Muscle of back (tissue), 13 donors: ENCODE data around the gene CLASP2. TPM values are rescaled to one million over a fixed set of nuclear protein-coding genes. Genes with fewer than 3 reads are reported as not detected.
A peak's percentile ranks its signal among the peaks of the same experiment; 100 is the strongest.
"Not testable (repeated sequence)": the region's sequence is repeated elsewhere in the genome, so short reads cannot be mapped to it uniquely, and the experiment has no call there.

ENCODE experiments used
- DNase-seq, 3 donors: peaks; one replicate each; pipeline versions ENCODE4 v3.0.0 to v3.0.0-alpha.2; 2013
- long read RNA-seq, 9 donors: transcript quantifications; one replicate each; lab custom pipeline, GENCODE V29; 2026
- polyA plus RNA-seq, 10 donors: library from polyadenylated mRNA; unstranded; fragments of 120-200 nt; gene quantifications; one replicate each; pipeline ENCODE4 v1.2.1, GENCODE V29; 2013; ENCODE audit not compliant: insufficient read length in 10 of 10

Gene CLASP2
- polyA plus RNA-seq: 10 to 100 TPM; 33.9 to 60.8 (median 46.3) TPM
- long read RNA-seq, donor 1: 0 reads
- long read RNA-seq, donor 2: 0 reads
- long read RNA-seq, donor 3: 0 reads
- long read RNA-seq, donor 4, partial matches to known transcripts: 6 of 6 reads
- long read RNA-seq, donor 4, other reads (novel, unspliced or antisense): 0 of 6 reads
- long read RNA-seq, donor 5, partial matches to known transcripts: 0 of 1 reads
- long read RNA-seq, donor 5, other reads (novel, unspliced or antisense): 0 of 1 reads
- long read RNA-seq, donor 6, partial matches to known transcripts: 7 of 8 reads
- long read RNA-seq, donor 6, other reads (novel, unspliced or antisense): 0 of 8 reads
- long read RNA-seq, donor 7: 0 reads
- long read RNA-seq, donor 8, partial matches to known transcripts: 9 of 9 reads
- long read RNA-seq, donor 8, other reads (novel, unspliced or antisense): 0 of 9 reads
- long read RNA-seq, donor 9: 0 reads

DNA sequence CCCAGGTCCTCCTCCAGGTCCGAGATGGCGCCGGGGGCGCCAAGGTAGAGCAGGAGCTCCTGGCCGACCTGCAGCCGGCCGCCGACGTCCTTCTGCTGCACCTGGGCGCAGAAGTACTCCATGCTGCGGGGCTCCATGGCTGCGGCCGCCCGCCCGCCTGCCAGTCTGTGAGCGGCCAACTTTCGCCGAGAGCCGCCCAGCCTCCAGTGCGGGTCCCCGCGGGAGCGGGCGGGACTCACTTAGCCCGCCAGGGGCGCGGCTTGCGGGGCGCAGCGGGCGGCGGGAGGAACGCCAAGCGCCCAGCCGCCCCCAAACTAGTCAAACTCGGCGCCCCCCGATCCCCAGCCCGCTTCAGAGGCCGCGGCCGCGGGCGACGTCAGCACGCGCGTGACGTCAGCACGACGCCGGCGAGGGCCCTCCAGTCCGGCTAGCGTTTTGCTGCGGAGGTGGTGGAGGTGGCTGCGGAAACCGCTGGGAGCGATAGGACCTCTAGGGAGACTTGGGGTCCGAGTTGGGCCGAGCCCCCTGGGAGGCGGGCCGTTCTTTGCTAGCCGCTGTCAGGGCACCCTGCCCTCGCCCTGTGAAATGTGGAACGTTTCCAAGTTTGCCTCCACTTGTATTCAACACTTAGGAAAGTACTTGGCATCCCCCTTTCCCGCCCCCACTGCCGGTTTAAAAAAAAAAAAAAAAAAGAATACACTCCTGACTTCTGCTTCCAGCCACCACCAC lies at the start of gene CLASP2:
TSS of gene CLASP2 (minus strand) at position 389 of the 729 bp plus-strand sequence. CDS start at position 137, 252 bp downstream.
- peak; percentile 83 to 97 (median 94) for DNase-seq

DNA sequence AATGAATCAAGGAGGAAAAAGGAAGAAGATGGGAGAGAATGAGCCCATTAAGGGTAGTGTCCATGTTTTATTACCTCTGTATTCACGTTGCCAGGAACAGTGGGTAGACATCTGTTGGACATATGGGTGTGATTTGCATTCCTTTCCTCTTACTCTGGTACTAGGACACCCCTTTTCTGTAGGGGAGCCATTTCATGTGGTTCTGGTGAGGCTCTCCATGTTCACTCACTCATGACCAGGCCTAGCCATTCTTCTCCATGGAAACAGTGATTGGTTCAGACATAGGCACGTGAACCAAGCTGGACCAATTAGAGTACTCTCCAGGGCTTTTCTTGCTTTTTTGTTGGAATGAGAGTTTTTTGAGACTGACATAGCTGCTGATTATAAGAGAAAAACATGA lies 40.8 kb upstream of the CLASP2 start:
- DNase-seq: no peak

DNA sequence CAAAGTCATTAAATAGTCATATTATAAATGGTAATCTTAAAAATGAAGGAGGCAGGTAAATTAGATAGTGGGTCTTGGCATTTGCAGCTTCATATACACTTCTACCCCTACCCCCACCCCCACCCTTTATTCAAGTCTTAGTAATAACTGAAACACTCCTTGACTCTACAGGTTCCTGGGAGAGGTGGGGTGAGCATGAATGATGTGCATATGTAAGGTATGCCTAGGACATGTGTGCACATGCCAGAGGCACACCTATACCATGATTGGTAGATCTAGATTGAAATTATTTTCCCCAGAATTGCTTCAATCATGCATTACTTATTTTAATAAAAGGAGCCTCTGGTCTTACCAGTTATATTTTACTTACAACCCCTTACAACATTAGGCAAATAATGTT lies 40.2 kb upstream of the CLASP2 start:
- DNase-seq: no peak

DNA sequence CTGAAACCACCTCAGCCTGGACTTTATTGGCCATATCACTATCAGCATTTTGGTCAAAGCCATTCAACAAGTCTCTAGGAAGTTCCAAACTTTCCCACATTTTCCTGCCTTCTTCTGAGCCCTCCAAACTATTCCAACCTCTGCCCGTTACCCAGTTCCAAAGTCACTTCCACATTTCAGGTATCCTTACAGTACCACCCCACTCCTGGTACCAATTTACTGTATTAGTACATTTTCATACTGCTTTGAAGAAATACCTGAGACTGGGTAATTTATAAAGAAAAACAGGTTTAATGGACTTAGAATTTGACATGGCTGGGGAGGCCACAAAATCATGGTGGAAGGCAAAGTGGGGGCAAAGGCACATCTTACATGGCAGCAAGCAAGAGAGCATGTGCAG lies 36.3 kb upstream of the CLASP2 start:
- not testable (repeated sequence) for DNase-seq

DNA sequence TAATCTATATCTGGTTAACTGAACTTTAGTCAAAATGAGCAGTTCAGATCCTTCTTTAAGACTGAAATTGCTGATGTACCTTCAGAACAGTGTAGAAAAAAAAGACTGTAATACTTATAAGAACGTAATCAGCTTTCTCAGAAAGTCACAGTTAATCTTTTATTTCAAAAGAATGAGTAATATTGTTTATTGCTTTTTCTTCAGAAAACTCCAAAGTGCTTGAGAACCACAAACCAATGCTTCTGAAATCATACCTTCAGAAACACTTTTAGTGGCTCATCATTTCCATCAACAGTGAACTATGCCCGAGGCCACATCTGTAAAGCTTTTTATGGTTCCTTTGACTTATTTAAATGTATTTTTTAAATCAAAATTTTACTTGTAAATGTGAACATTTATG lies 33.3 kb upstream of the CLASP2 start:
- DNase-seq: no peak

DNA sequence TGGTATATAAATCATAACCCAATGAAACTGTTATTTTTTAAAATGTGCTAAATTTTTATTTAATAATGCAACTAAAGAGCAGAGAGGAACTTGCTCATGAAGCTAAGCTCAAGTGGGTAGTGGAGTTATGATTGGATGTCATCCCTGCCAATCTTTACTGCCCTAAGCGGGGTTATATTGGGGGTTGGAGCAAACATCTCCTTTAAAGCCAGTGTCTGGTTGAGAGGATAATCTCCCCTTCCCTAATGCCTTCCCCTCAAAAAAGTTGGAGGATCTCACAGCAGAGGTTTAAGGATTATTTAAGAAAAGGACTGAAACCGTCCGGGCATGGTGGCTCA lies 32.1 kb upstream of the CLASP2 start:
- no peak for DNase-seq

DNA sequence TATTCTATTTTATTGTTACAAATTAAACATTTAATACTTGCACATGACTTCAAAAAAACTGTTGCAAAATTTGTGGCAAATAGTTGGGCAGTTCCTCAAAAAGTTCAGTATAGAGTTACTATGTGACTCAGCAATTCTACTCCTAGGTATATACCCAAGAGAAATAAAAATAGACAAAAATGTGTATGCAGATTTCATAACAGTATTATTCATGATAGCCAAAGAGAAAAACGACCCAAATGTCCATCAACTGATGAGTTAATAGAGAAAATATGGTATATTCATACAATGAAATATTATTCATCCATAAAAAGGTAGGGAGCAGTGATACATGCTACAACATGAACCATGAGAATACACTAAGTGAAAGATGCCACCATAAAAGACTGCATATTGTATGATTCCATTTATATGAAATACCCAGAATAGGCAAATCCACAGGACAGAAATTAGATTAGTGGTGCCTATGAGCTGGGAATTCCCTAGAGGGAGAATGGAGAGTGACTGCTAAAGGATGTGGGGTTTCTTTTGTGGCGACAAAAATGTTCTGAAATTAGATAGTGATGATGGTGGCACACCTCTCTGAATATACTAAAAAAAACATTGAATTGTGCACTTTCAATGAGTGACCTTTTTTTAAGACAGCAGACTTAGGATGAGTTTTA lies 31.6 kb upstream of the CLASP2 start:
- peak in 1 of 3 donors; percentile 23 for DNase-seq

DNA sequence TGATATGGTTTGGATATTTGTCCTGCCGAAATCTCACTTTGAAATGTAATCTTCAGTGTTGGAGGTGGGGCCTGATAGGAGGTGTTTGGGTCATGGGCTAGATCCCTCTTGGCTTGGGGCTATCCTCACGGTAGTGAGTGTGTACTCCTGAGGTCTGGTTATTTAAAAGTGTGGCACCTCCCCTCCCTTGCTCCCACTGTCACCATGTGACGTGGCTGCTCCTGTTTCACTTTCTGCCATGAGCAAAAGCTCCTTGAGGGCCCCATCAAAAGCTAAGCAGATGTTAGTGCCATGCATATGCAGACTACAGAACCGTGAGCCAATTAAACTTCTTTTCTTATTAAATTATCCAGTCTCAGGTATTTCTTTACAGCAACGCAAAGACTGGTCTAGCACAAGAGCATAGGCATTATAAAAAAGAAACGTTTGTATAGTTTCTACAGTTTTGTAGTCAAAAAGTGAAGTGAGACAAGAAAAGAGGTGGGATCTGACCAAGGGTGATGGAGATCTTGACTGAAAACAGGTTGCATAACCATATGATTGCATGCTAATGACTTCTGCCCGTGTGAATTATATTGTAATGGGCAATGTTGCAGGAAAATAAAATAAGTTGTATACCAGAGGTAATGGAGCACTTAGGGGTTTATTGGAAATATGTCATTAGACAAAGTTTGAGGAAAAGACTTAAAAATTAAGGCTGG lies 28.5 kb upstream of the CLASP2 start:
- DNase-seq: no peak

DNA sequence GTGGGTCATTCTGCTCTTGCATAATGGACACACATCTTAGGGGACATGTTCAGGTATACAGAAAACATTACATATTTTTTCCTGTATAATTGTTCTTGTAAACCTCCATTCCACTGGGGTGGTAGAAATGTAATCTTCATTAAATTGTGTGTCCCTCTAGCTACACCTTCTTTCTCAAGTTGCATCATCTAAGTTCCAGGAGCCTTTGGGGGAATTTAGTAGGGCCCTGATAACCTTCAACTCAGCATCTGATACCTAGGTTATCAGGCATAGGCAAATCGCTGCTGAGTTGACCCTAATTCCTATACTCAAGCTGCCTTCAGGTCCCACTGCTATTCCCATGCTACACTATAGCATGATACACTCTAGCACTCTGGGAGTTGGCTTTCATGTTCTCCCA lies 19.1 kb upstream of the CLASP2 start:
- DNase-seq: no peak

DNA sequence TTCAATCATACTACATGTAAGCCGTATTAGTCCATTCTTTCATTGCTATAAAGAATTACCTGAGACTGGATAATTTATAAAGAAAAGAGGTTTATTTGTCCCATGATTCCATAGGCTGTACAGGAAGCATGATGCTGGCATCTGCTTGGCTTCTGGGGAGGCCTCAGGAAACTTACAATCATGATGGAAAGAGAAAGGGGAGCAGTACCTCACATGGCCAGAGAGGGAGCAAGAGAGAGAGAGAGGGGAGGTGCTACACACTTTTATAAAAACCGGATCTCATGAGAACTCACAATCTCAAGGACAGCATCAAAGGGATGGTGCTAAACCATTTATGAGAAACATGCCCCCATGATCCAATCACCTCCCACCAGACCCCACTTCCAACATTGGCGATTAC lies 14.3 kb upstream of the CLASP2 start:
- no peak for DNase-seq

DNA sequence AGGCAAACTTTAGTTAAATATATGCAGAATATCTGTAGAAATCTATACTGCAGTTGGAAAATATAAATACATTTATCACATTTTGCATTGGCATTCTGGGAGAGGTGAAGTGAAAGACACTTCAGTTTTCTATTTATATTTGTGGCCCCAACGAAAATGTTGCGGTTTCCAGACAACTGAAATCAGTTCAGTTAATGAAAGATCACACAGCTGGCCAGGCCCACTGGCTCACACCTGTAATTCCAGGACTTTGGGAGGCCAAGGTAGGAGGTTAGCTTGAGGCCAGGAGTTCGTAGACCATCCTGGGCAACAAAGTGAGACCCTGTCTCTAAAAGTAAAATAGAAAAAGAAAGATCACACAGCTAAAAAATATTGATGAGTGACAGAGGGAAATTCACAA lies 11.9 kb upstream of the CLASP2 start:
- no peak for DNase-seq

DNA sequence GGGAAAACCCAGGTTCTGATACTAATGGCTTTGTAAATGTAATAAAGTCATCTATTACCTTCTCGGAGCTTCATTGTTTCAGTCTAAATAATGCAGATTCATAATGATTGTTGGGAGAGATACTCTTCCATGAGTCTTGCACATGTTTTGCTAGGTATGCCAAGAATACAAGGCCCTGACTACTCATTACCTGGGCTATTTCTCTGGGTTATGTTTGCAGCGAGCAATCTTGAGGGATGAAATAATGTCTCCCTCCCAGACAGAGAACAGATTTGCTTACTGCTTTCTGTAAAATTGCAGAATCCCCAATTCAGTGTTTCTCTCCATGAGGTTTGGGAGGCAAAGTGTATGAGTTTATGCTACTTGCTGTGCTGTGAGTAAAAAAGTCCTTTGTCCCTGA lies 6.2 kb upstream of the CLASP2 start:
- no peak for DNase-seq

DNA sequence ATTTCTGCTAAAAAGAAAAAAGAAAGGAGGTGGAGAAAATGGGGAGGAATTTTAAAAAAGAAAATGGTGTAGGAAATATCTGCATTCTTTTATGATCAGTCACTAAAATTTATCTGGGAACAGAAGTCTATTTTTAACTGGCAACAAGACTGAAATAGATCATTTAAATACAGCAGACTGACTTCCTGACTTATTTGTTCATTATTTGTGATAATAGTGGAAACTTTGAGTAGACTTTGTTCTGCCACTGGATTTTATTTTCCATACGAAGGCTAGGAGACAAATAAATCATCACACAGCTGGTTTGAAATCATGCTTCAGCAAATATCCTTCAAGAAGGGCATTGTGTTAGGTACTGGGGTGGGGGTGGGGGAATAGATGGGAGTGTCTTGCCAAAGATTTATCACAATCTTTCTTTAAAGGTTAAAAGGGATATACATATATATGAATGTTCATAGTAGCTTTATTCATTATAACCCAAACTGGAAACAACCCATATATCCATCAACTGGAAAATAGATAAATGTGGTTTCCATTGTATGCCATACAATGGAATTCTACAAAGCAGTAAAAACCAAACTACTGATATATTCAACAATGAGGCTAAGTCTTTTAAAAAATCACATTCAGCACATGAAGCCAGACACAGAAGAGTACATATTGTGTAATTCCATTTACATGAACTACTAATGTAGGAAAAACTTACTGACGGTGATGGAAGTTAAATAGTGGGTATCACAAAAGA lies 4.7 kb upstream of the CLASP2 start:
- peak in 2 of 3 donors; percentile 22 to 28 for DNase-seq

DNA sequence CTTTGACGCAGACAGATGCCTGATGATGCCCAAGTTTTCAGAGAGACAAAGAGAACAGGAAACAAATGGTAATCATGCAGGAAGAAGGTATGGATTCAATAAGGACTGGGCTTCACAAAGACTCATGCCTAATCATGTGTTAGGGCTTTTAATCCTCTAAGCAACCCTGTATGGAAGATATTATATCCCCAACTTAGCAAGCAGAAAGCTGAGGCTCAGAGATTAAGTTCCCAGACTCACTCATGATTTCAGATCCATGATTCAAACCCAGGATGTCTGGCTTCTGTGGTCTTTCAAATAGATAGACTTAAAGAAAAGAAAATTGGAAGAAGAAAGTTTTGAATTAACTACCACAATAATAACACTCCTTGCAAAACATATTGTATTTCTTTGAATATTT lies 4.1 kb upstream of the CLASP2 start:
- peak in 1 of 3 donors; percentile 6 for DNase-seq

DNA sequence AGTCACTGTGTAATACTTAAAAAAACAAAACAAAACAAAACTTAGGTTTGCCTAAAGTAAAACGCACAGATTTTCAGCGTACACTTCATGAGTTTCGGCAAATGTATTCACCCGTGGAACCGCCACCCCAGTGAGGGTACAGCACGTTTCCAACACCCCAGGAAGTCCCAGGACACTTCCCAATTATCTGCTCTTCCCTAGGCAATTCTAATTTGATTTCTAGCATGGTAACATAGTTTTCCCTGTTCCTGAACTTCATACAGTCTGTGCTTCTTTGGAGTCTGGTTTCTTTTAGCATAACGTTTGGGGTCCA lies 497 bp upstream of the CLASP2 start:
- peak in 1 of 3 donors; percentile 33 for DNase-seq

DNA sequence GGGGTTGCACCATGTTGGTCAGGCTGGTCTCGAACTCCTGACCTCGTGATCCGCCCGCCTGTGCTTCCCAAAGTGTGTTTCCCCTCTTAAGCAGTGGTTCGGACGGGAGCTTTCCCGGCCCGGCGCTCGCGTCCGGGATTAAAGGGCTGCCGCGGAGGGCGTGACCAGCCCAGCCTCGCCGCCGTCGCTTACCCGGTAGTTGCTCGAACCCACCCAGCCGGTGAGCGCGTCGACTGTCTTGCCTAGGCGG lies 513 bp downstream of the CLASP2 start:
- DNase-seq: peak in 2 of 3 donors; percentile 38 to 66

DNA sequence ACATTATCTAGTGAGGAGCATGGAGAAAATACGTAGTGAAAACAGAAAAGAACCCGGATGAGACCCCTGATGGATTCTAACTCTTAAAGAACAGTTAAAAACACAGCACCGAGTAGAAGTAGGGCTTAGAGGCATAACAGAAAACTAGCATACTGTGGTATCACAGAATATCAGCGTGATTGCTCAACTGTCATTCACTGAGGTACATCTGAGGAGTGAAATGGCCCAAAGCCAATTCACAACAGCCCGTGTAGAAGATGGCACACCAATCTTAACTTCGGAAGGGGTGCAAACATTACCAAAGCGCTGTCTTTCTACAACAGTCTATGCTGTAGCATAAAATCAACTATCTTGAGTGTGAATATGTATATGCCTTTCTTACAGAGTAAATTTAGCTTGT lies 1.8 kb downstream of the CLASP2 start:
- DNase-seq: peak in 1 of 3 donors; percentile 10

DNA sequence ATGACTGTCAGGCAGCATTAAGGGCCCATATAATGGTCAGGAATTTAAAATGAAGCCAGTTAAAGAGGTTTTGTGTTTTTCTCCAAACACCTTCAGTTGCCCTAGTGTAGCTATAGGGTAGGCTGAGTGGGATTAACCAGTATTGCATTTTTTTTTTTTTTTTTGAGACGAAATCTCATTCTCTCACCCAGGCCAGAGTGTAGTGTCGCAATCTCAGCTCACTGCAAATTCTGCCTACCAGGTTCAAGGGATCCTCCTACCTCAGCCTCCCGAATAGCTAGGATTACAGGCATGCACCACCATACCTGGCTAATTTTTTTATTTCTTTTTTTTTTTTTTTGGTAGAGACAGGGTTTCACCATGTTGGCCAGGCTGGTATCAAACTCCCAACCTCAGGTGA lies 7.0 kb downstream of the CLASP2 start:
- DNase-seq: no peak

DNA sequence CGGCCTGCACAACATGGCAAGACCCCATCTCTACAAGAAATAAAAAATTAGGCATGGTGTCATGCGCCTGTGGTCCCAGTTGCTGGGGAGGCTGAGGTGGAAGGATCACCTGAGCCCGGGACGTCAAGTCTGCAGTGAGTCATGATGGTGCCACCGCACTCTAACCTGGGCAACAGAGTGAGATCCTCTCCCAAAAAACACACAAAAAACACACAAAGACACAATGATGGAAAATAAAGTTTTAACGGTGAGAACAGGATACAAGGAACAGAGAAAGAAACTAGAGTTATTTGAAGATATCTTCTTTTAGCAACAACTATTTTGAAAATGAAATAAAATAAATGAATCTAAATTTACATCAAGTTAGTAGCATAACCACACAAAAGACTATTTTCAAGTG lies 12.0 kb downstream of the CLASP2 start:
- DNase-seq: no peak

DNA sequence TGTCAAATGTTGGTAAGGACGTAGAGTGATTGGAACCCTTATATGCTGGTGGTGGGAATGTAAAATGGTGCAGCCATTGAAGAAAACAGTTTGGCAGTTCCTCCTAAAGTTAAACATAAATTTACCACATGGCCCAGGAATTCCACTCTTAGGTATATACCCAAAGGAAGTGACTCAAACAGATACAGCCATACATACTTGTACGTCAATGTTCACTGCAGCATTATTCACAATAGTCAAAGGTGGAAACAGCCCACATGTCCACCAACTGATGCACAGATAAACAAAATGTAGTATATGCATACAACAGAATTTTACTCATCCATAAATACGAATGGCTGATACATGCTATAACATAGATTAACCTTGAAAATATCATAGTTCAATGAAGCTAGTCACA lies 13.2 kb downstream of the CLASP2 start:
- DNase-seq: no peak

DNA sequence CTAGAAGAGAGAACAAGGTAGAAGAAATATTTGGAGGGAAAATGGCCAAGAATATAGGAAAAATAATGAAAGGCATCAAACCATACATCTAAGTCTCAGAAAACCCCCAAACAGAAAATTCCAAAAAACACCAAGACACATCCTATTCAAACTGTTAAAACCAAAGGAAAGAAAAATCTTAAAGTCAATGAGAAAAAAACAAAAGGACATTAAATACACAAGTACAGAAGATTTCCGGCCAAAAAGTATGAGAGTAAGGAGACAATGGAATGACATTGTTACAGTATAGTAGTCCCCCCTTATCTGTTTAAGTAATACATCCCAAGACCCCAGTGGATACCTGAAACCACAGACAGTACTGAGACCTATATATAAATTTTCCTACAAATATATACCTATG lies 18.8 kb downstream of the CLASP2 start:
- no peak for DNase-seq

DNA sequence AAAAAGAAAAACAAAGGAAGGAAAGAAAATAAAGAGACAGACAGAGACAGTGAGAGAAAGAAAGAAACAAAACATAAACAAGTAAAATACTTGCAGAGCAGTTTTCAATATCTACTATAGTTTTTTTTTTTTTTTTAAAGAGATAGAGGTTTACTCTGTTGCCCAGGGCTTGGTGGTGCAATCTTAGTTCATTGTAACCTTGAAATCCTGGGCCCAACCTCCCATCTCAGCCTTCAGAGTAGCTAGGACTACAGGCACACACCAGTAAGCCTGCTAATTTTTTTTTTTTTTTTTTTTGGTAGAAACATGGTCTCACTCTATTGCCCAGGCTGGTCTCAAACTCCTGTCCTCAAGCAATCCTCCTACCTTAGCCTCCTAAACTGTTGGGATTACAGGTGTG lies 23.1 kb downstream of the CLASP2 start:
- DNase-seq: no peak
